Spinal cord (tissue), 10 donors: ENCODE data around the gene WBP2. TPM values are rescaled to one million over a fixed set of nuclear protein-coding genes. Genes with fewer than 3 reads are reported as not detected.
A peak's percentile ranks its signal among the peaks of the same experiment; 100 is the strongest.

ENCODE experiments used
- DNase-seq, 6 donors: peaks; one replicate each; pipeline versions ENCODE4 v3.0.0 to v3.0.0-alpha.2; 2013 to 2015; ENCODE audit warnings: low spot score in 6 of 6, low read depth in 4 of 6
- H3K27ac ChIP-seq: one replicate; pipeline ENCODE4 v1.5.1; 2013; ENCODE audit warnings: low read depth, low read length, control low read depth
- H3K27me3 ChIP-seq: one replicate; pipeline ENCODE4 v1.6.1; 2013; ENCODE audit warnings: low read length; ENCODE audit not compliant: control insufficient read depth, insufficient read depth
- H3K36me3 ChIP-seq: one replicate; pipeline ENCODE4 v1.6.1; 2013; ENCODE audit warnings: low read length; ENCODE audit not compliant: control insufficient read depth, insufficient read depth
- H3K4me1 ChIP-seq: one replicate; pipeline ENCODE4 v1.6.1; 2013; ENCODE audit warnings: low read length; ENCODE audit not compliant: control insufficient read depth, insufficient read depth
- H3K4me3 ChIP-seq: one replicate; pipeline ENCODE4 v1.5.1; 2013; ENCODE audit warnings: low read depth, low read length, control low read depth
- H3K9me3 ChIP-seq: one replicate; pipeline ENCODE4 v1.6.1; 2013; ENCODE audit warnings: low read length; ENCODE audit not compliant: control insufficient read depth, insufficient read depth
- WGBS: methylation state at CpG from one replicate; pipeline ENCODE4 v1.1.5; 2013; ENCODE audit warnings: missing lambda C conversion rate; ENCODE audit not compliant: insufficient coverage; 5-methylcytosine and 5-hydroxymethylcytosine counted together
- polyA plus RNA-seq, 2 donors: library from polyadenylated mRNA; unstranded; fragments of 120-200 nt; gene quantifications; one replicate each; pipeline ENCODE4 v1.2.1, GENCODE V29; 2013; ENCODE audit not compliant: insufficient read length in 2 of 2
- total RNA-seq, 2 donors: library from RNA; depleted of rRNA in 1 of 2; stranded (reverse); fragments of 120-200 nt in 1 of 2; fragments of >200 nt in 1 of 2; gene quantifications; one replicate each; pipeline versions ENCODE4 v1.2.3 to v1.2.4, GENCODE V29; 2013 to 2014
- donor health status: healthy.

WBP2 gene
- total and polyA plus RNA-seq, 4 donors = 45.6 to 231 (median 134) TPM

DNA sequence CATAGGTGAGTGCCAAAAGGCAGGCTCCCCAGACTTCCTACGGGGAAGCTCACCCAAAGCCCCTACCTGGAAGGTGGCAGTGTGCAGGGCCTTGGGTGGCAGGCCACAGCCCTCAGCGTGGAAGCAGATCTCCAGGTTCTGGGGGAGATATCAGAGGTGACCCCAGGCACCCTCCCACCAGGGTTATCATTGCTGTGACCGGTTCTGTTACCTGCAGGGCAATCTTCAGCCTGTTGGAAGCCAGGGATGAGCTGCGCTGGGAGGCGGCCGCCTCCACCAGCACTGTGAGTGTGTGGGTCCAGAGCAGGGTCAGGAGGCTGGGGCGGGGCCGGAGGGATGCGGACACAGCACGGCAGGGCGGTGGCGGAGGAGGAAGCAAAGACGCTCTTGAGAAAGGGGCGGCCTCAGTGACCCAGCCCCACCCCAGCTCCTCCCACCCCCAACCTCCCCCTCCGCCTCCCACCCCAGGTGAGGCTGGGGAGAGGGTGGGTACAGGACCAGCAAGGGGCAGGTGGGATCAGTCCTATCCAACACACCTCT, 24.0 kb downstream of the WBP2 start:
- DNase-seq = no peak
- Histone ChIP-seq H3K4me1 (peaks cover 66% of the 10 kb centered on the region), H3K9me3 (no peaks in the 10 kb centered on the region), H3K27ac (no peak overlapping the region), H3K36me3 (peaks cover 51% of the 10 kb centered on the region), H3K27me3 (no peaks in the 10 kb centered on the region), H3K4me3 (no peak overlapping the region)
- 94% methylated on average over 4 of the region's 15 CpGs for WGBS

DNA sequence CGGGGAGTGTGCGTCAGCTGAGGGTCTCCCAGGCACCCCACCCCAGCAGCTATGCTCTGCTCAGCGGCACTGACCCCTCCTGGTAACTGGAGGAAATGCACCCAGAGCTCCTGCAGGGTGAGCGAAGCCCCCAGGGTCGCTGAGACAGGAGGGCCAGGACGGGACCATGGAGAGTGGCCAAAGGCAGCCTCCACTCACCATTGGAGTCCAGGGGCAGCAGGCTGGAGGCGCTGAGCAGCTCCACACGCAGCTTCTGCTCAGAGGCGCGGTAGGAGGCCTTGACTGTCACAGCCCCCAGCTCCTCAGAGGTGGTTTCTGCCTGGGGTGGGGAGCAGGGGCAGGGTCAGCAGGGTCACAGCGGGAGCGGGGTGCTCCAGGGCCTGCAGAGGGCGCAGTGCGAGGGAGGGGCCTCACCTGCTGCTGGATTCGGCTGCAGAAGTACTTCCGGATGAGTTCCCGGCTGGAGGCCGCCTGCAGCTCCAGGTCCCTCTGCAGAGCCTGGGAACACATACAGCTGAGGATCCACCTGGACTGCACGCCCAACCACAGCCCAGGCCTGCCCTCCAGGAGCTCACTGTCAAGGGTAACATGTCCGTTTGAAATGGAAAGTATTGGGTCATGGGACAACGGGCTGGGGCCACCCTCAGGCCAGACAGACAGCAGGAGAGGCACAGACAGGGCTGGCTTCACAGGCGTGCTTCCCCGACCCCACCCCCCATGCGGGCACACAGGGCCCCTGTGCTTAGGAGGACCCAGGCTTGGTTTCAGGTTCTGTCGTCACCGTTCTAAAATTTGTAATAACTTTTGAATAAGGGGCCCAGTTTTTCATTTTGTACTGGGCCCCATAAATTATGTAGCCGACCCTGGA, 24.7 kb downstream of the WBP2 start:
- Histone ChIP-seq H3K27me3 (no peaks in the 10 kb centered on the region), H3K4me1 (peaks cover 65% of the 10 kb centered on the region), H3K9me3 (no peaks in the 10 kb centered on the region), H3K4me3 (no peak overlapping the region), H3K36me3 (peaks cover 55% of the 10 kb centered on the region), H3K27ac (no peak overlapping the region)
- DNase-seq = peak in 1 of 6 donors; percentile 23
- WGBS = 51% methylated on average over 24 of the region's 27 CpGs

DNA sequence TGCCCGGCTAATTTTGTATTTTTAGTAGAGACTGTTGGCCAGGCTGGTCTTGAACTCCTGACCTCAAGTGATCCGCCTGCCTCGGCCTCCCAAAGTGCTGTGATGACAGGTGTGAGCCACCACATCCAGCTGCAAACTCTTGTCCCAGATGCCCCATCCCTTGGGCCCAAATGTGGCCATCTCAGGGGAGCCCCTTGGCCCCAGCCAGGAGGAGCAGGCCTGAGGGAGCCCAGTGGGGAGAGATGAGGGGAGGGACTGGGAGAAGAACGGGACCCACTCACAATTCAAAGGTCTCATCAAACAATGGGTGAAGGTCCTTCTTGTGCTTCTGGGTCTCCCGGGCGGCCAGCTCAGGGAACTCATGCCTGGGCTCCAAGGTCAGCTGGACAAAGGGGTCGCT, 25.4 kb downstream of the WBP2 start:
- Histone ChIP-seq H3K4me3 (no peak overlapping the region), H3K4me1 (peaks cover 64% of the 10 kb centered on the region), H3K9me3 (no peaks in the 10 kb centered on the region), H3K27me3 (no peaks in the 10 kb centered on the region), H3K27ac (no peak overlapping the region), H3K36me3 (peaks cover 60% of the 10 kb centered on the region)
- WGBS = 78% methylated on average over 6 of the region's 7 CpGs
- DNase-seq = no peak

DNA sequence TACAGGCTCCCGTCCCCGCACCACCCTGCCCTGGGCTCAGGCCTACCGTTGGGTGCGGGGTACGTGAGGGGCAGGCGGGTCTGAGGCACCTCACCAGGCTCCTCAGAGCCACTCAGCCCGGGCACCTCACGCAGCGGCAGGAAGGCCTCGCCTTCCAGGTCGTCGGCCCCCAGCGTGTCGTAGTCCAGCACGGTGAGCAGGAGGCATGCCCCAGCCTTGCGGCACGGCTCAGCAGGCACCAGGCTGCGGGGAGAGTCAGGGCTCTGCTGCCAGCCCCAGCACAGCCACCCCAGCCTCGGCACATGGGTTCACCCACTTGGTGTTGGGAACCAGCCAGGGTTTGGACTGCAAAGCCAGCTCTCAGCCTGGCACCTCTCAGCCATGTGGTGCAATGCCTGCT, 26.4 kb downstream of the WBP2 start:
- Histone ChIP-seq H3K4me1 (peaks cover 61% of the 10 kb centered on the region), H3K27ac (peak overlapping the region; percentile 94), H3K9me3 (no peaks in the 10 kb centered on the region), H3K4me3 (no peak overlapping the region), H3K27me3 (no peaks in the 10 kb centered on the region), H3K36me3 (peaks cover 63% of the 10 kb centered on the region)
- 86% methylated on average over 19 of the region's 19 CpGs for WGBS
- no peak for DNase-seq

DNA sequence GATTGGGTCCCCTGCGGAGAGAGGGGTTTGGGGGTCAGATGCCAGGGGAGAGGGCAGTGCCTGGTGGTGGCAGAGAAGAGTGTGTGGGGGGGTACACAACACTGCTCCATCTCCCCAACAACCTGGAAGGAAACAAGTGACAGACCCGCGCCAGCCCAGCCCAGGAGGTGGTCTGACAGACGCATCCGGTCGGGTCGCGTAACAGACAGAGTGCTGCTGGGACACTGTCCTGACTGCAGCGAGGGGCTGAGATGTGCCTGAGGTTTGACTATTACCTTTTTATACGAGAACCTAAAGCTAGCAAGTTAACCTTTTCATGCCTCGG, 27.1 kb downstream of the WBP2 start:
- DNase-seq = no peak
- peak overlapping the region; percentile 41 for H3K4me3 ChIP-seq
- WGBS = 38% methylated on average over 10 of the region's 11 CpGs
- peaks cover 69% of the 10 kb centered on the region for H3K36me3 ChIP-seq
- peaks cover 61% of the 10 kb centered on the region for H3K4me1 ChIP-seq
- H3K27me3 ChIP-seq = no peaks in the 10 kb centered on the region
- H3K27ac ChIP-seq = peak overlapping the region; percentile 94
- no peaks in the 10 kb centered on the region for H3K9me3 ChIP-seq

DNA sequence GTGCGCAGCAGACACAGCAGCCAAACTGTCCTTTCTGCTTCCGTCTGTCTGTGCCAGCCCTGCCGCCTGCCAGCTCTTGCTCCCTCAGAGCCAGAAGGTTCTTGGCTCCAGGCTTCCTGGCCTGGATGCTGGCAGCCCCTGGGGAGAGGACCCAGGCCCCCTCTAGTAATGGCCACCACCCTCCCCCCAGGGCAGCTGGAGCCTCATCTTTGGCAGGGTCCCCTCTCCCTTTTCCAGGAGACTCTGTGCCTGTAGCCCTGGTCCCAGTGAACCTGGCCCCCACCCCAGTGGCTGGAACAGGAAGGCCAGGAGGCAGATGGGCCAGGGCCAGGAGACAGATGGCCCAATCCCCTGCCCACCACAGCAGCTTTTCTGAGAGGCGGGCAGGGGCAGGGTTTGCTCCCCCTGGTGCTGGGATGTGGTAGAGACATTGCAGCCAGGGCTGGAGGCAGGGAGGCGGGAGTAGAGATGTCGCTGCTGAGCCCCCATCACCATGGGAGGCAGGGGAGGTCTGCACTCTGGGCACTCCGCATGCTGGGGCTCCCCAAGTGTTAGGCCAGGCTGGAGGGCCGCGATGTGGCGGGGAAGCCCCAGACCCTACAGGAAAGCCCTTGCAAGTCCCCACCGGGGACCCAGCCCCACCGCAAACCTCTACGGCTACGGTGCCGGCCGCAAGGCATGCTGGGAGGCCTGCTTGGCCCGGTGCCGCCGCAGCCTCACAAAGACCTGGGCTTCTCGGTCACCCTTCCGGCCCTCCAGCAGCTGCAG, 27.6 kb downstream of the WBP2 start:
- H3K4me3 ChIP-seq = peak overlapping the region; percentile 41
- DNase-seq = peak; percentile 50 to 94 (median 74)

DNA sequence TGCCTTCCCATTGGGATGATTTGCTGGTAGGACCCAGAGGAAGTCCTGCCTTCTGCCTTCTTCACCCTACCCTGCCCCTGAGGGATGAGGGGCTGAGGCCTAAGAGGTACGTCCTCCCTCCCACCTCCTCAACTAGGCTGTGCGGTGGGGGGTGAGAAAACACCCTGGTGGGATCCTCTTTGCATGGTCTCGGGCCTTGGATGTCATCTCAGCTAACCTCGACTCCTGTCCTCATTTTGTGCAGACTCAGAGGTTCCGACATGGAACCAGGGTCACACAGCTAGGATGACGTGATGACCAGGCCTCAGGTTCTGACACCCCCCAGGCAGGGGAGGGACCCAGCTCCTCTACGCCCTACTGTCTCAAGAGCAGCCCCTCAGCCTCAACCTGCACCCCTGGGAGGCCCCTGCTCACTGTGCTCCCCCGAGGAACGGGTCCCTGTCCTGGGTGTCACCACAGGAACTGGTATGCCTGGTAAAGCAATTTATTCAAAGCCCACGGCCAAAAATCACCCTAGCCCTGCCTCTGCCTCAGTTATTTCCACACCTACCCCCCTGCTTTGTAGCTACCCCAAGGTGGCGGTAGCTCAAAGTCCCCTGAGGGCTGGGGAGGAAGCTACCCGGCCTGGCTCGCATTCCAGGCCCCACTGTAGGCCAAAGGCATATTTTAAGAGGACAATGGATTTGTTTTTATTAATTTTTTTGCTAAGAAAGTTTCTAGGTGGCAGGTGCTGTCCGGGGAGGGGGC, 28.4 kb downstream of the WBP2 start:
- Histone ChIP-seq H3K4me1 (peaks cover 71% of the 10 kb centered on the region), H3K36me3 (peaks cover 76% of the 10 kb centered on the region), H3K9me3 (no peaks in the 10 kb centered on the region), H3K27me3 (no peaks in the 10 kb centered on the region), H3K27ac (peak overlapping the region; percentile 94), H3K4me3 (no peak overlapping the region)
- WGBS = 56% methylated on average over 10 of the region's 14 CpGs
- DNase-seq = no peak

More for the DNA sequence above, 27.6 kb downstream of the WBP2 start:
- H3K27me3 ChIP-seq = no peaks in the 10 kb centered on the region
- peaks cover 64% of the 10 kb centered on the region for H3K4me1 ChIP-seq
- no peaks in the 10 kb centered on the region for H3K9me3 ChIP-seq
- H3K36me3 ChIP-seq = peaks cover 69% of the 10 kb centered on the region
- peak overlapping the region; percentile 94 for H3K27ac ChIP-seq
- WGBS = 9% methylated on average over 20 of the region's 21 CpGs

DNA sequence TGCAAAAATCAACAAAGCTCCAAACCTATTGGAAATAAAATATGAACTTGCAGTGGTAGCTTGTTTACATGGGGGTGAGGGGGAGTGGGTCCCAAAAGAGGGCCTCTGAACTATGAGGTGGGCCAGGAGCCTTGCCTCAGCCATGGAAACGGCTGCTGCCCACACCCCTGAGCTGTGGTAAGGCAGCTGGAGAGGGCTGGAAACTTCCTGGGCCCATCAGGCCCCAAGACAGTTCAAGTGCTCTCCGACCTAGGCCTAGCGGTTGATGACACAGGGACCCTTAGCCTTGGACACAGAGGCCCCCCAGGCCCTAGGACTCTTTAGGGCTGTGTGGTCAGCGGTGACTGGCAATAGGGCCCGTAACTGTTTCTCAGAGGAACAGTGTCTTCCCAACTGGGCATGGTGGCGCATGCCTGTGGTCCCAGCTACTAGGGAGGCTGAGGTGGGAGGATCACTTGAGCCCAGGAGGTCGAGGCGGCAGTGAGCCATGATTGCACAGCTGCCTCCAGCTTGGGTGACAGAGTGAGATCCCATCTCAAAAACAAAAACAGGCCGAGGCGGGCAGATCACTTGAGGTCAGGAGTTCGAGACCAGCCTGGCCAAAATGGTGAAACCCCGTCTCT, 29.3 kb downstream of the WBP2 start:
- peaks cover 81% of the 10 kb centered on the region for H3K36me3 ChIP-seq
- H3K4me1 ChIP-seq = peaks cover 74% of the 10 kb centered on the region
- WGBS = 93% methylated on average over 6 of the region's 12 CpGs
- no peak for DNase-seq
- peak overlapping the region; percentile 64 for H3K27ac ChIP-seq
- no peak overlapping the region for H3K4me3 ChIP-seq
- H3K9me3 ChIP-seq = no peaks in the 10 kb centered on the region
- no peaks in the 10 kb centered on the region for H3K27me3 ChIP-seq

DNA sequence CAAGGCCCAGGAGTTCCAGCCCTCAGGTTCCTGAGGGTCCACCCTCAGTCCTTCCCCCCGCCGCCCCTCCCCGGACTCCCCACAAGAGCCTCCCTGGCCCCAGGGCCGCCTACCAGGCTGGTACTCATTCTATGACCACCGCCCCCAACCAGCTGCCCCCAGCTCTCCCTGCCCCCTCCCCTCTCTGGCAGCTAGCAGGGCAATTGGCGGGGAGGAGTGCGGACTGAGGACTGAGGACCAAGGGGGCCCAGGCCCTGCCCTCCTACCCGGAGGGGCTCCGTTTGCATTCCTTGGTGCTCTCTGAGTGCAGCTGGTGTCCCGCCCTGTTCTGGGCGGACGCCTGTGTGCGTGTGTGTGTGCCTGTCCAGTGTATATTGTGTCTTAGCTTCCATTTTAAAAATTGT, 30.0 kb downstream of the WBP2 start:
- no peak overlapping the region for H3K4me3 ChIP-seq
- no peaks in the 10 kb centered on the region for H3K9me3 ChIP-seq
- peaks cover 81% of the 10 kb centered on the region for H3K36me3 ChIP-seq
- H3K4me1 ChIP-seq = peaks cover 72% of the 10 kb centered on the region
- 62% methylated on average over 11 of the region's 13 CpGs for WGBS
- no peak for DNase-seq
- H3K27me3 ChIP-seq = no peaks in the 10 kb centered on the region
- H3K27ac ChIP-seq = peak overlapping the region; percentile 64
